ENCODE data around the gene HHIPL1.

DNA sequence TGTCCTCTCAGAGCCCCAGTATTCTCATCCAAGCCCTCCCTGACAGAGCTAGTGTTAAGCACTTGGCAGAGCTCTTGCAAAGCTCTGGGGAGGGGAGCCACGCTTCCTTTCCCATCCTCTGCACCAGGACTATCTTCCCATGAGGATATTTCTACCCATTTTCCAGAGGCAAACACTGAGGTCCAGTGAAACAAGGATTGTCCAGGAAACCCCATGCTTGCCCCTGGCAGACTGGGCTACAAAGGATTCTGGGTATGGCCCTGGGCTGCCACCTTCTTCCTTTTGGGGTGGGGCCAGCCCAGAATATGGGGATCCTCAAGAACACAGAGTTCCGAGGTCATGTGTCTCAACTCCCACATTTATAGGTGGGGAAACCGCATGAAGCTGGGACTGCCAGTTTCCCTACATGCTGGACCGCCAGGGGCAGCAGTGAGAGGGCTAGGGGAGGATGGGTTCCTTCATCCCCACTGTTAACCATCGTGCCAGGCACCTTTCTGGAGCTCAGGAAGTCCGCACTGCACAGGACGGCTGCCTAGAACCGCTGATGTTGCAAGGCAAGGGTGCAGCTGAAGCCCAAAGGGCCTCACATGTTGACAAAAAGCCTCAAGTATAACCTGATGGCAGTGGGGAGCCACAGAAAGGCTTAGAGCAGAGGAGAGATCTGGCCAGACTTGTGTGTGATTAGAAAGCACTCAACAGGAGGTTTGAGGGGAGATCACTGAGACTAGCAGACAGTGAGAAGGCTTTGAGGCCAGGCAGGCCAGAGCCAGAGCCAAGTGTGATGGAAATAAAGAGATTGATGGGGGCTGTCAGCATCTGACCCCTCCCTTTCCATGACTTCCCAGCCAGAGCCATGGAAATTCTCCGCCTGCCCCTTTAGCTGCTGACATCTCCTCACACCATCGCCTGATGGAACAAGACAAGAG lies 35.4 kb upstream of the HHIPL1 start:
- no peak for TF ChIP-seq POLR2A (IDR thresholded peaks at IDR 0.05)
- TF ChIP-seq POLR2AphosphoS5 (IDR thresholded peaks at IDR 0.05): no peak
- TF ChIP-seq, protein P1, sequence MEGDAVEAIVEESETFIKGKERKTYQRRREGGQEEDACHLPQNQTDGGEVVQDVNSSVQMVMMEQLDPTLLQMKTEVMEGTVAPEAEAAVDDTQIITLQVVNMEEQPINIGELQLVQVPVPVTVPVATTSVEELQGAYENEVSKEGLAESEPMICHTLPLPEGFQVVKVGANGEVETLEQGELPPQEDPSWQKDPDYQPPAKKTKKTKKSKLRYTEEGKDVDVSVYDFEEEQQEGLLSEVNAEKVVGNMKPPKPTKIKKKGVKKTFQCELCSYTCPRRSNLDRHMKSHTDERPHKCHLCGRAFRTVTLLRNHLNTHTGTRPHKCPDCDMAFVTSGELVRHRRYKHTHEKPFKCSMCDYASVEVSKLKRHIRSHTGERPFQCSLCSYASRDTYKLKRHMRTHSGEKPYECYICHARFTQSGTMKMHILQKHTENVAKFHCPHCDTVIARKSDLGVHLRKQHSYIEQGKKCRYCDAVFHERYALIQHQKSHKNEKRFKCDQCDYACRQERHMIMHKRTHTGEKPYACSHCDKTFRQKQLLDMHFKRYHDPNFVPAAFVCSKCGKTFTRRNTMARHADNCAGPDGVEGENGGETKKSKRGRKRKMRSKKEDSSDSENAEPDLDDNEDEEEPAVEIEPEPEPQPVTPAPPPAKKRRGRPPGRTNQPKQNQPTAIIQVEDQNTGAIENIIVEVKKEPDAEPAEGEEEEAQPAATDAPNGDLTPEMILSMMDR (IDR thresholded peaks at IDR 0.05): no peak

Data from suprapubic skin (tissue), 4 donors.